ENCODE measurements around the gene TRAF3IP1. TPM values are rescaled to one million over a fixed set of nuclear protein-coding genes. Genes with fewer than 3 reads are reported as not detected.

Gene TRAF3IP1
- total and polyA plus RNA-seq, 4 experiments from 2014 or later: 3.0 to 11.0 (median 6.7) TPM

DNA sequence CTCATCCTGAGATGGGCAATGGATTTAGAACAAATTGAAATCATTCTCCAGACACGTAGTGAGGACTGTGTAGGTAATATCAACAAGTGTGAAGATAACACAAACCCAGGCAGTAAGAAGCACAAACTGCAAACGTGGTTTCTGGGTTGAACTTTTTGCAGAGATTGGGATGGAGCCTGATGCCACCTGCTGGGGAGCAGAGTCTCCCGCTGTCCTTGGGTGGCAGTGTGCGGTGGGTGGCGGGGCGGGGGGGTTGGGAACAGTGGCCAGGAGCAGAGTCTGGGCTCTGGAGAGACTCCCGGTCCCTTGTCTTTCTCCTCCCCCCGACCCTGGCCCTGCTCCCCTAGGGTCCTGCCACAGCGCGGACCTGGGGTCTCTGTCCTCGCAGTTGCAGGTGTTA, 19.5 kb downstream of the TRAF3IP1 start:
- Histone ChIP-seq H3K27me3 (ENCODE audit: insufficient read depth, low read length) (no peaks in the 10 kb centered on the region), H3K27ac (ENCODE audit: low read depth, low read length) (no peak overlapping the region), H3K4me1 (ENCODE audit: insufficient read depth, low read length) (no peaks in the 10 kb centered on the region), H3K36me3 (ENCODE audit: insufficient read depth, low read length) (no peaks in the 10 kb centered on the region), H3K9me3 (ENCODE audit: control insufficient read depth in 1 of 2, low read length in 2 of 2) (no peaks in the 10 kb centered on the region), H3K4me3 (ENCODE audit: low read length in 2 of 2) (no peak overlapping the region)
- intact Hi-C loops (cut with micrococcal nuclease): no loop called here
- ChIA-PET CTCF (ENCODE audit: partially characterized antibody) (no interaction called here), POLR2A (ENCODE audit: partially characterized antibody) (no interaction called here)
- Mint-ChIP-seq H3K36me3 (peaks cover 12 to 21% of the 10 kb centered on the region in 2 donors), H3K4me1 (peaks cover 0 to 5% (median under 1%) of the 10 kb centered on the region in 4 donors), H3K27ac (no peak overlapping the region), H3K9me3 (no peaks in the 10 kb centered on the region), H3K27me3 (no peaks in the 10 kb centered on the region), H3K4me3 (no peak overlapping the region)
- DNase-seq: no peak

DNA sequence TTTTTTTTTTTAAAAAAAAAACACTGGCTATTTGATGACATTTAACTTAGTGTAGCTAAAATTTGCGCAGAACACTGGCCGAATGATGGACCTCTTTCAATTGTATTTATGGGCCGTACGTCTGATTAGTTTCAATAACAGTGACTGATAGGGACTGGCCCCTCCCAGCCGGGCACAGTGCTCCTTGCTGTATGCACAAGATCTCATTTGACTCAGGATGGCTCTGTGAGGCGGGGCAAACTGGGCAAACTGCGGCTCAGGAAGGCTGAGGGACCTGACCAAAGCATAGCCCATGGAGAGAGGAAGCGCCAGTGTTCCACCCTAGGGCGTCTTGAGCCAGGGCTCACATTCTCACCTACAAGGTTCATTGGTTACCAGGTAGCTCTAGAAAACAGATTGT, 21.2 kb downstream of the TRAF3IP1 start:
- no peaks in the 10 kb centered on the region for H3K9me3 Mint-ChIP-seq
- Histone ChIP-seq H3K27ac (ENCODE audit: low read depth, low read length) (no peak overlapping the region), H3K36me3 (ENCODE audit: insufficient read depth, low read length) (no peaks in the 10 kb centered on the region), H3K4me3 (ENCODE audit: low read length in 2 of 2) (no peak overlapping the region), H3K9me3 (ENCODE audit: control insufficient read depth in 1 of 2, low read length in 2 of 2) (no peaks in the 10 kb centered on the region), H3K4me1 (ENCODE audit: insufficient read depth, low read length) (no peaks in the 10 kb centered on the region), H3K27me3 (ENCODE audit: insufficient read depth, low read length) (no peaks in the 10 kb centered on the region)
- H3K4me3 Mint-ChIP-seq: no peak overlapping the region
- intact Hi-C loops (cut with micrococcal nuclease): no loop called here
- H3K4me1 Mint-ChIP-seq: peaks cover 0 to 5% (median under 1%) of the 10 kb centered on the region in 4 donors
- DNase-seq: no peak
- peak overlapping the region in 2 of 7 donors; percentile 2 to 29 for H3K27ac Mint-ChIP-seq
- POLR2A ChIA-PET (ENCODE audit: partially characterized antibody): interaction anchor here (0.6 kb wide), 1 partner anchor 52 kb away, joined by 4 read pairs; no protein-coding TSS in a partner anchor
- H3K36me3 Mint-ChIP-seq: peaks cover 10 to 21% of the 10 kb centered on the region in 2 donors
- CTCF ChIA-PET (ENCODE audit: partially characterized antibody): interaction anchor here (0.7 kb wide), 1 partner anchor 37 kb away, joined by 3 read pairs; no protein-coding TSS in a partner anchor
- no peaks in the 10 kb centered on the region for H3K27me3 Mint-ChIP-seq

DNA sequence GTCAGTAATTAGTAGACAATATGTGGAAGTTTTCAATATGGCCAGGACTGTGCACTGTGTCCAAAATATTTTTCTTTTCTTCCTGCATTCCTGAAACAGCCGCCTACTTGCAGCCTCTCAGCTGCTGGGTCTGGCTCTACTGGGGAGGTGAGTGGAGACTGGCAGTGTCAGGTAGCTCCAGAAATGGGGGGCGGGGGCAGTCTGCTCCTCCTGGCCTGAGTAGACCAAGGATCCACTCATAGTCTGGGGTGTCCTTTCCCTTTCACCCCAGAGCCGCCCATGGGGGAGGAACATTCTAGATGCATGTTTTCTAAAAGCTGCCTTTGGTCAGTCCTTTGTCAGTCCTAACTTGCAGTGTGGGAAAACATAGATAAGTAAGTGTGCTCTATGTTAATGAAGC, 23.7 kb downstream of the TRAF3IP1 start:
- Mint-ChIP-seq H3K4me3 (no peak overlapping the region), H3K9me3 (no peaks in the 10 kb centered on the region), H3K27me3 (no peaks in the 10 kb centered on the region), H3K36me3 (peaks cover 14 to 25% of the 10 kb centered on the region in 2 donors), H3K4me1 (peaks cover 0 to 1% (median 0%) of the 10 kb centered on the region in 4 donors), H3K27ac (no peak overlapping the region)
- ChIA-PET POLR2A (ENCODE audit: partially characterized antibody) (no interaction called here), CTCF (ENCODE audit: partially characterized antibody) (no interaction called here)
- Histone ChIP-seq H3K27ac (ENCODE audit: low read depth, low read length) (no peak overlapping the region), H3K27me3 (ENCODE audit: insufficient read depth, low read length) (no peaks in the 10 kb centered on the region), H3K4me1 (ENCODE audit: insufficient read depth, low read length) (no peaks in the 10 kb centered on the region), H3K36me3 (ENCODE audit: insufficient read depth, low read length) (no peaks in the 10 kb centered on the region), H3K4me3 (ENCODE audit: low read length in 2 of 2) (no peak overlapping the region), H3K9me3 (ENCODE audit: control insufficient read depth in 1 of 2, low read length in 2 of 2) (no peaks in the 10 kb centered on the region)
- intact Hi-C loops (cut with micrococcal nuclease): no loop called here
- DNase-seq: no peak

DNA sequence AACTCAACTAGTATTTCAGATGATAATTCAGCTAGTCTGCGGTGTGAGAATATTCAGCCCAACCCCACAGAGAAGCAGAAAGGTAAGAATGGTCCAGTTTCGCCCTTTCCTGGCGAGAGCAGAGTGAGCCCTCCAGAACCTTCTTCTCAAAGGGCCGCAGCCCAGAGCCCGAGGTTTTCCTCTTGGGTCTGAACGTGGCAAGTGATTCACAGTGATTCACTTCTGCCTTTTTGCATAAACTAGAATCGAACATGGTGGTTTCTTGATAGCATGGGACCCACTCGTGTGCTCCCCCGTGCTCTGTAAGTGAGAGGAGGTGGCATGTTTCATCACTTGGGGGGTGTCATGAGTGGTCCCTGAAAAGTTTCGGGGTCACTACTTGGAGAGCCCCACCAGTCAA, 24.2 kb downstream of the TRAF3IP1 start:
- Histone ChIP-seq H3K36me3 (ENCODE audit: insufficient read depth, low read length) (peaks cover 4% of the 10 kb centered on the region), H3K27ac (ENCODE audit: low read depth, low read length) (no peak overlapping the region), H3K4me1 (ENCODE audit: insufficient read depth, low read length) (no peaks in the 10 kb centered on the region), H3K9me3 (ENCODE audit: control insufficient read depth in 1 of 2, low read length in 2 of 2) (no peaks in the 10 kb centered on the region), H3K4me3 (ENCODE audit: low read length in 2 of 2) (no peak overlapping the region), H3K27me3 (ENCODE audit: insufficient read depth, low read length) (no peaks in the 10 kb centered on the region)
- intact Hi-C loops (cut with micrococcal nuclease): no loop called here
- no peak overlapping the region for H3K27ac Mint-ChIP-seq
- ChIA-PET CTCF (ENCODE audit: partially characterized antibody) (no interaction called here), POLR2A (ENCODE audit: partially characterized antibody) (no interaction called here)
- H3K4me1 Mint-ChIP-seq: no peaks in the 10 kb centered on the region
- DNase-seq: no peak
- H3K36me3 Mint-ChIP-seq: peaks cover 17 to 28% of the 10 kb centered on the region in 2 donors
- H3K27me3 Mint-ChIP-seq: no peaks in the 10 kb centered on the region
- H3K9me3 Mint-ChIP-seq: no peaks in the 10 kb centered on the region
- H3K4me3 Mint-ChIP-seq: no peak overlapping the region

DNA sequence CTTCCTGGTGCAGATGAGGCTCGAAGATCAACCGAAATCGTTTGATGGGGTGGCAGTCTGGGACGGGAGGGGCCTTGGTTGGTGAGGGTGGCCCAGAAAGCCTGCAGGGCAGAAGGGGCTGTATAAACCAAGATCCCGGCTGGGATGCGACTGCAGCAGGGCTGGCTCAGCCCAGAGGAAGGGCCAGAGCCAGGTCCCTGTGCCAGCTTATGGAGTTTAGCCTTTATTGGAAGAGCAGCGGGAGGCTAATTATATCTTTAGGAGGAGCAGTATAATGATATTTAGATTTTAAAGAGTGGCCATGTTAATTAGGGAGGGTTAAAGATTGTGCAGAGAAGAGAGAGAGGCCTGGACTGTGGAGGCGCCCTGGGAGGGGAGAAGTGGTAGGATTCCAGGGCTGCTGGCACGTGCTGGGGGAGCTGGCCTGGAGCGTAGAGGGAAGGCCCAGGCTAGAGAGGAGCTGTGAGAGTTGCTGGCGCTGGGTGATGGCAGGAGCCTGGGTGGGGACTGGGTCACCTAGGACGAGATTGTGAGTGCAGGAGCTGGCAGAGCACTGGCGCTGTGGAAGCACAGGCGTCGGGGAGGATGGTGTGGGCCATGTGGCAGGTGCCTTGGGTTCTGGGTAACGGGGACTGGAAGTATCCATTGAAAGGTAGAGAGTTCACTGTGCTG, 25.1 kb downstream of the TRAF3IP1 start:
- POLR2A ChIA-PET (ENCODE audit: partially characterized antibody): no interaction called here
- intact Hi-C loops (cut with micrococcal nuclease): no loop called here
- H3K27ac Mint-ChIP-seq: no peak overlapping the region

DNA sequence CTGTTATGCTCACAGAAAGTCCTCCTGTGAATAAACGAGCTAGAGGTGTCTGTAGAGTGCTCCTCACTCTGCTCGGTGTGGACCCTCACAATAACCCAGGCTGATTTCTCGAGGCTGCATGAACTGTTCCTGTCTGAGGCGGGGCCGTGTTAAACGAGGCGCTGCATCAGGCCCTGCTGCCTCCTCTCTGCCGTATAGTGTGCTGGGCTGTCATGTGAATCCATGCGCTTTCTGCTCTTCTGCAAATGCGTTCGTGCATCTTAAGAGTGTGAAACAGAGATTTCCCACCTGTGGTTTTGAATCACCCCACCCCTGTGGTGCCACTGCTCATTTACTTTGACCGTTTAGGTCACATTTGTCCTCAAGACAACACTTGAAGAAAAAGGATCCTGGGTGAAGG, 26.2 kb downstream of the TRAF3IP1 start:
- Histone ChIP-seq H3K4me1 (ENCODE audit: insufficient read depth, low read length) (no peaks in the 10 kb centered on the region), H3K9me3 (ENCODE audit: control insufficient read depth in 1 of 2, low read length in 2 of 2) (no peaks in the 10 kb centered on the region), H3K27ac (ENCODE audit: low read depth, low read length) (no peak overlapping the region), H3K4me3 (ENCODE audit: low read length in 2 of 2) (no peak overlapping the region), H3K36me3 (ENCODE audit: insufficient read depth, low read length) (peaks cover 4% of the 10 kb centered on the region), H3K27me3 (ENCODE audit: insufficient read depth, low read length) (no peaks in the 10 kb centered on the region)
- Mint-ChIP-seq H3K9me3 (no peaks in the 10 kb centered on the region), H3K27ac (no peak overlapping the region), H3K4me3 (no peak overlapping the region), H3K4me1 (no peaks in the 10 kb centered on the region), H3K36me3 (peaks cover 18 to 28% of the 10 kb centered on the region in 2 donors), H3K27me3 (no peaks in the 10 kb centered on the region)
- POLR2A ChIA-PET (ENCODE audit: partially characterized antibody): no interaction called here
- CTCF ChIA-PET (ENCODE audit: partially characterized antibody): no interaction called here
- intact Hi-C loops (cut with micrococcal nuclease): no loop called here
- DNase-seq: no peak

More for the DNA sequence above, 25.1 kb downstream of the TRAF3IP1 start:
- no peak overlapping the region for H3K27ac ChIP-seq (ENCODE audit: low read depth, low read length)
- Mint-ChIP-seq H3K27me3 (no peaks in the 10 kb centered on the region), H3K4me1 (no peaks in the 10 kb centered on the region), H3K36me3 (peaks cover 18 to 28% of the 10 kb centered on the region in 2 donors), H3K9me3 (no peaks in the 10 kb centered on the region), H3K4me3 (no peak overlapping the region)
- H3K4me1 ChIP-seq (ENCODE audit: insufficient read depth, low read length): no peaks in the 10 kb centered on the region
- H3K36me3 ChIP-seq (ENCODE audit: insufficient read depth, low read length): peaks cover 4% of the 10 kb centered on the region
- no peak overlapping the region for H3K4me3 ChIP-seq (ENCODE audit: low read length in 2 of 2)
- CTCF ChIA-PET (ENCODE audit: partially characterized antibody): no interaction called here
- no peak for DNase-seq
- no peaks in the 10 kb centered on the region for H3K9me3 ChIP-seq (ENCODE audit: control insufficient read depth in 1 of 2, low read length in 2 of 2)
- no peaks in the 10 kb centered on the region for H3K27me3 ChIP-seq (ENCODE audit: insufficient read depth, low read length)

DNA sequence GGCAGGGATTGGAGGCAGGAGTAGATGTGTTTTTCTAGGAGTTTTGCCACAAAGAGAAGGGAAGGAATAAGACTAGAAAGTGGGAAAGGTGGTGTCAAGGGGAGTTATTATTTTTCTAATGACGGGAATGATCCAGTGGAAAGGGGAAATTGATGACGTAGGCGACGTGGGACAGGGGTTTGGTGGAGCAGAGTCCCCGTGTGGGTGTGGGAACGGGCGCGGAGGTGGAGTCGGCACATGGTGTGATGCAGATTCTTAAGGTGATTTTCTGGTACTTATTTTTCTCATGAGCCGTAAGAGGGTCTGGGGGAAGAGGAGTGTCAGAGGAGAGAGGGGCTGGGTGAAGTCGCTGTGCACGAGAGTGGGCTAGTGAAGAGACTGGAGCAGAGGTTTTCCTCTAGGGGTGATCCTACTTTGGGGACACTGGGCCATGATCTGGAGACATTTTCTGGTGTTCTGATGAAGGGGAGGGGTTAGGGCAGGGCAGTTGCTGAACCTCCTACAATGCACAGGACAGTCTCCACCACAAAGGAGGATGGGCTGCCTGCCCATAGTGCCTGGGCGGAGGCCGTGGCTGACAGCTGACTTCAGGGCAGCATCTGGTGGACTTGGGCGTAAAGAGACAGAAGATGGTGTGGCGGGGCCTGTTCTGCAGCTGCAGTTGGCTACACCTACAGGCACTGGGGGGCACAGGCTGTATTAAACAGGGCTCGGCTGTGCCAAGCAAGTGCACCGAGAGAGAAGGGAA, 30.0 kb downstream of the TRAF3IP1 start:
- Histone ChIP-seq H3K27me3 (ENCODE audit: insufficient read depth, low read length) (no peaks in the 10 kb centered on the region), H3K9me3 (ENCODE audit: control insufficient read depth in 1 of 2, low read length in 2 of 2) (no peaks in the 10 kb centered on the region), H3K4me3 (ENCODE audit: low read length in 2 of 2) (no peak overlapping the region), H3K4me1 (ENCODE audit: insufficient read depth, low read length) (no peaks in the 10 kb centered on the region), H3K36me3 (ENCODE audit: insufficient read depth, low read length) (peaks cover 4% of the 10 kb centered on the region), H3K27ac (ENCODE audit: low read depth, low read length) (no peak overlapping the region)
- Mint-ChIP-seq H3K27ac (no peak overlapping the region), H3K36me3 (peaks cover 21 to 25% of the 10 kb centered on the region in 2 donors), H3K27me3 (no peaks in the 10 kb centered on the region), H3K4me1 (no peaks in the 10 kb centered on the region), H3K9me3 (no peaks in the 10 kb centered on the region), H3K4me3 (no peak overlapping the region)
- ChIA-PET POLR2A (ENCODE audit: partially characterized antibody) (no interaction called here), CTCF (ENCODE audit: partially characterized antibody) (no interaction called here)
- intact Hi-C loops (cut with micrococcal nuclease): no loop called here
- no peak for DNase-seq

All from CD4-positive, alpha-beta memory T cell (primary cell).